K562 (cell line): Measurements from ENCODE around the gene GRM3. TPM values are rescaled to one million over a fixed set of nuclear protein-coding genes. Genes with fewer than 3 reads are reported as not detected.

ENCODE experiments used
- ATAC-seq: fragments of 200-7000 bp; cut with Tn5 transposase; 3 replicates; pipeline ENCODE4 v1.9.1; 2020; ENCODE audit warnings: moderate library complexity
- BruUV-seq: library from RNA; stranded (reverse); fragments of 400-500 nt; replicated peaks from 2 replicates; lab custom pipeline; 2021; lab: Mats Ljungman, UMichigan
- CTCF ChIA-PET: fragments of 300-600 bp; formaldehyde crosslinking; extraction: SDS; loops from one replicate; lab custom pipeline; 2021; ENCODE audit warnings: low intra/inter-chr PET ratio; lab: Yijun Ruan, JAX
- POLR2A ChIA-PET: fragments of 300-600, 350-650 bp; sonication (Branson Sonifier 250); formaldehyde crosslinking; extraction: SDS; loops from one replicate; lab custom pipeline; 2021; ENCODE audit warnings: antibody characterized with exemption, inconsistent platforms; lab: Yijun Ruan, JAX
- DNase-seq, 4 experiments: peaks; one replicate each; pipeline versions ENCODE4 v3.0.0 to v3.0.0-alpha.2; 2011 to 2018; ENCODE audit warnings: low spot score in 3 of 4, mixed read lengths in 3 of 4; ENCODE audit errors: extremely low read depth in 1 of 4
- FAIRE-seq: peaks from 2 replicates; lab custom pipeline; 2011; peaks lifted over from hg19 to GRCh38; lab: Jason Lieb, UNC
- H2AFZ ChIP-seq: 2 replicates; pipeline ENCODE4 v1.6.0; 2011; ENCODE audit warnings: low read depth, low read length, control low read depth, inconsistent platforms
- H3K27ac ChIP-seq: fragments of 200-600 bp; 3 replicates; pipeline ENCODE4 v1.8.0; 2011; ENCODE audit warnings: low read depth, mild to moderate bottlenecking, control low read depth, inconsistent platforms, low read length, moderate library complexity, mixed read lengths; ENCODE audit errors: extremely low read depth
- H3K27me3 ChIP-seq, 2 experiments: fragments of 300-600 bp in 1 of 2; 2 replicates in 1 of 2; 3 replicates in 1 of 2; pipeline versions ENCODE4 v1.6.0 to v1.8.0; 2011; ENCODE audit warnings: inconsistent platforms in 2 of 2, low read length in 2 of 2, mild to moderate bottlenecking in 1 of 2, mixed read lengths in 1 of 2, moderate library complexity in 1 of 2; ENCODE audit not compliant: control insufficient read depth in 2 of 2, insufficient read depth in 2 of 2
- H3K36me3 ChIP-seq: fragments of 300-600 bp; 3 replicates; pipeline ENCODE4 v1.8.0; 2011; ENCODE audit warnings: mild to moderate bottlenecking, low read length, inconsistent platforms; ENCODE audit not compliant: control insufficient read depth, insufficient read depth
- H3K4me1 ChIP-seq, 2 experiments: fragments of 200-600 bp in 1 of 2; replicated peaks in 1 of 2; 2 replicates in 1 of 2; 3 replicates in 1 of 2; pipeline versions ENCODE4 v1.5.1 to v1.8.0; 2011; ENCODE audit warnings: inconsistent platforms in 2 of 2, low read length in 2 of 2, mild to moderate bottlenecking in 1 of 2, mixed read lengths in 1 of 2, moderate library complexity in 1 of 2; ENCODE audit not compliant: control insufficient read depth in 2 of 2, insufficient read depth in 2 of 2
- H3K4me2 ChIP-seq: 2 replicates; pipeline ENCODE4 v1.6.1; 2011; ENCODE audit warnings: low read length, control low read depth, inconsistent platforms, mixed read lengths; ENCODE audit not compliant: insufficient read depth
- H3K4me3 ChIP-seq: fragments of 200-600 bp; sonication (generic), shearing (Covaris generic); 2 replicates; pipeline ENCODE4 v1.5.1; 2016; ENCODE audit warnings: control low read depth, inconsistent platforms
- H3K79me2 ChIP-seq: fragments of 200-600 bp; 3 replicates; pipeline ENCODE4 v1.8.0; 2011; ENCODE audit warnings: low read length, inconsistent platforms; ENCODE audit not compliant: control insufficient read depth, insufficient read depth
- H3K9ac ChIP-seq, 2 experiments: 2 replicates each; pipeline versions ENCODE4 v1.6.0 to v1.6.1; 2011; ENCODE audit warnings: low read depth in 2 of 2, low read length in 2 of 2, control low read depth in 1 of 2, inconsistent platforms in 1 of 2, mild to moderate bottlenecking in 1 of 2, mixed read lengths in 1 of 2; ENCODE audit not compliant: insufficient read depth in 1 of 2
- H3K9me1 ChIP-seq: one replicate; pipeline ENCODE4 v1.6.0; 2011; ENCODE audit warnings: inconsistent platforms, mild to moderate bottlenecking, low read length, moderate library complexity; ENCODE audit not compliant: control insufficient read depth, insufficient read depth
- H3K9me3 ChIP-seq: replicated peaks from 2 replicates; pipeline ENCODE4 v1.5.1; 2011; ENCODE audit warnings: low read depth, low read length, inconsistent platforms; ENCODE audit not compliant: control insufficient read depth, insufficient read depth
- H4K20me1 ChIP-seq: replicated peaks from 2 replicates; pipeline ENCODE4 v1.6.1; 2011; ENCODE audit warnings: low read length, inconsistent platforms, mixed read lengths; ENCODE audit not compliant: control insufficient read depth, insufficient read depth
- ATF3 ChIP-seq, 2 experiments: fragments of 450-650 bp in 1 of 2; sonication (generic) in 1 of 2; formaldehyde crosslinking in 1 of 2; IDR thresholded peaks in 1 of 2; conservative IDR thresholded peaks in 1 of 2; 2 replicates each; pipeline versions ENCODE4 v1.6.1 to v1.8.1; 2016 to 2023; ENCODE audit warnings: mild to moderate bottlenecking in 2 of 2, moderate library complexity in 2 of 2, inconsistent platforms in 1 of 2, missing genetic modification reagents in 1 of 2
- C11orf30 ChIP-seq: fragments of 450-650 bp; IDR thresholded peaks from 2 replicates; pipeline ENCODE4 v1.6.1; 2016; ENCODE audit warnings: low read depth, mild to moderate bottlenecking
- ETV5 ChIP-seq: sonication (generic); formaldehyde crosslinking; IDR thresholded peaks from 2 replicates; pipeline ENCODE4 v1.4.0; 2020; ENCODE audit warnings: low read depth, mild to moderate bottlenecking, missing genetic modification reagents
- JUN ChIP-seq, 2 experiments: sonication (generic) in 1 of 2; formaldehyde crosslinking in 1 of 2; IDR thresholded peaks; 2 replicates each; pipeline versions ENCODE4 v1.6.1 to v1.8.0; 2012 to 2022; ENCODE audit warnings: borderline replicate concordance in 2 of 2, mild to moderate bottlenecking in 2 of 2, improper control_type of control experiment in 1 of 2, low read depth in 1 of 2, low read length in 1 of 2, missing genetic modification reagents in 1 of 2
- MAFG ChIP-seq: fragments of 450-650 bp; conservative IDR thresholded peaks from 2 replicates; pipeline ENCODE4 v1.6.1; 2016; ENCODE audit warnings: missing genetic modification characterization, missing compliant biosample characterization
- ZNF316 ChIP-seq: fragments of 450-650 bp; IDR thresholded peaks from 2 replicates; pipeline ENCODE4 v1.6.1; 2016
- ZZZ3 ChIP-seq: fragments of 450-650 bp; IDR thresholded peaks from 2 replicates; pipeline ENCODE4 v1.6.1; 2016; ENCODE audit warnings: antibody characterized with exemption, mild to moderate bottlenecking, moderate library complexity
- in situ Hi-C: fragments of 300-500 bp; cut with MboI; formaldehyde crosslinking; loops from 4 replicates; pipeline ENCODE4 v1.15.0; 2018; ENCODE audit warnings: inconsistent platforms, mixed read lengths
- intact Hi-C: fragments of 100-400 bp; cut with micrococcal nuclease; formaldehyde crosslinking; loops from 2 replicates; pipeline ENCODE4 v1.14.2; 2022
- polyA plus RNA-seq, 8 experiments: library from polyadenylated mRNA; depleted of rRNA in 4 of 8; stranded (reverse) in 5 of 8; unstranded in 3 of 8; fragments of >200 nt; fragmentation: Nextera tagmentation in 2 of 8; fragmentation: Illumina TruSeq in 1 of 8; extraction: Ambion mirVana in 2 of 8; extraction: Trizol in 1 of 8; gene quantifications; 2 replicates each; pipeline versions ENCODE4 v1.2.1 to v1.2.3, GENCODE V29; 2011 to 2014; ENCODE audit warnings: inconsistent platforms in 1 of 8, missing spikeins in 1 of 8
- total RNA-seq, 7 experiments: library from RNA; depleted of rRNA in 6 of 7; stranded (reverse); fragments of >200 nt in 6 of 7; fragmentation: Illumina TruSeq in 2 of 7; extraction: Trizol in 2 of 7; gene quantifications; 2 replicates each; pipeline versions ENCODE4 v1.2.1 to v1.2.3, GENCODE V29; 2011 to 2021; ENCODE audit warnings: low replicate concordance in 1 of 7

GRM3 gene
- total and polyA plus RNA-seq, 9 of the 15 experiments (the other 6 are each of a cell fraction or from before 2014, with no cell fraction given): 0.03 to 0.08 (median 0.03) TPM; not detected in 6

GRCh38 chr7:86775203-86775602 lies 131.5 kb downstream of the GRM3 start:
- Histone ChIP-seq H3K9me3 (no peaks in the 10 kb centered on the region), H4K20me1 (no peaks in the 10 kb centered on the region), H3K9me1 (no peaks in the 10 kb centered on the region), H3K9ac (no peak overlapping the region), H3K4me2 (no peak overlapping the region), H3K27me3 (no peaks in the 10 kb centered on the region), H3K36me3 (no peaks in the 10 kb centered on the region), H2AFZ (no peak overlapping the region), H3K4me1 (no peaks in the 10 kb centered on the region), H3K4me3 (no peak overlapping the region), H3K79me2 (no peaks in the 10 kb centered on the region), H3K27ac (no peak overlapping the region)
- TF ChIP-seq ATF3 (IDR thresholded peaks at IDR 0.05) (peak; percentile 42; the same call in 1 of the 2 replicates), ATF3 (CRISPR knock-in tag; conservative IDR thresholded peaks at IDR 0.05) (no peak), ETV5 (no peak), JUN (IDR thresholded peaks at IDR 0.05; ENCODE audit: borderline replicate concordance, low read depth, low read length) (no peak), JUN (CRISPR knock-in tag; IDR thresholded peaks at IDR 0.05; ENCODE audit: borderline replicate concordance) (no peak), ZNF316 (peak; percentile 62), ZZZ3 (no peak), MAFG (tag) (peak; percentile 23; the same call in 1 of the 2 replicates), C11orf30 (peak; percentile 48)
- in situ Hi-C loops: no loop called here
- ATAC-seq (no peak), DNase-seq (no peak), FAIRE-seq (no peak)
- intact Hi-C loops: no loop called here
- ChIA-PET CTCF (no interaction called here), POLR2A (no interaction called here)
- BruUV-seq: no TSS peak
